Activated naive CD8-positive, alpha-beta T cell treated with anti-CD3 and anti-CD28 coated beads for 36 hours (primary cell): ENCODE results near the gene CACNA1I. TPM values are rescaled to one million over a fixed set of nuclear protein-coding genes. Genes with fewer than 3 reads are reported as not detected.

Experiments
- DNase-seq: peaks from one replicate; pipeline ENCODE4 v3.0.0; 2021
- H3K27ac Mint-ChIP-seq: one replicate; pipeline ENCODE4 v1.8.0; 2022; ENCODE audit warnings: mild to moderate bottlenecking, moderate library complexity, mixed read lengths
- H3K27me3 Mint-ChIP-seq: one replicate; pipeline ENCODE4 v1.8.0; 2022; ENCODE audit warnings: mild to moderate bottlenecking, mixed read lengths
- H3K36me3 Mint-ChIP-seq: one replicate; pipeline ENCODE4 v1.8.0; 2021; ENCODE audit warnings: mild to moderate bottlenecking, mixed read lengths
- H3K4me1 Mint-ChIP-seq: one replicate; pipeline ENCODE4 v1.8.0; 2021; ENCODE audit warnings: mixed read lengths
- H3K4me3 Mint-ChIP-seq: one replicate; pipeline ENCODE4 v1.8.0; 2022; ENCODE audit warnings: mild to moderate bottlenecking, moderate library complexity, mixed read lengths
- H3K9me3 Mint-ChIP-seq: one replicate; pipeline ENCODE4 v1.8.0; 2022; ENCODE audit warnings: mixed read lengths
- total RNA-seq, 2 experiments: library from RNA; stranded (reverse); gene quantifications; one replicate each; pipeline ENCODE4 v1.2.3, GENCODE V29; 2021

CACNA1I gene
- total RNA-seq, 2 experiments from 2014 or later: 0.26 to 0.27 TPM

DNA sequence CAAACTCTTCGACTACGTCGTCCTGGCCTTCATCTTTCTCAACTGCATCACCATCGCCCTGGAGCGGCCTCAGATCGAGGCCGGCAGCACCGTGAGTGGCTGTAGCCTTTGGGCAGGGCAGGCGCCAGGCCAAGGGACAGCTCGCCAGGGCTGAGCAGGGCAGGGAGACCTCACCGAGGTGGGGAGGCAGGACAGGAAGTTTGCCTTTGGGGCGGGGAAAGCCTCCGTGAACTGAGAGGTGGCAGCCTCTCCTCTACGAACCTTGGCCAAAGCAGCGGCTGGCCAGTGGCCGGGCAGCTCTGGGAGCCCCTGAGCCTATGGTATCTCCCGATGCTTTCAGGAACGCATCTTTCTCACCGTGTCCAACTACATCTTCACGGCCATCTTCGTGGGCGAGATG, 93.2 kb downstream of the CACNA1I start:
- H3K4me1 Mint-ChIP-seq: peaks cover 8% of the 10 kb centered on the region
- no peaks in the 10 kb centered on the region for H3K36me3 Mint-ChIP-seq

DNA sequence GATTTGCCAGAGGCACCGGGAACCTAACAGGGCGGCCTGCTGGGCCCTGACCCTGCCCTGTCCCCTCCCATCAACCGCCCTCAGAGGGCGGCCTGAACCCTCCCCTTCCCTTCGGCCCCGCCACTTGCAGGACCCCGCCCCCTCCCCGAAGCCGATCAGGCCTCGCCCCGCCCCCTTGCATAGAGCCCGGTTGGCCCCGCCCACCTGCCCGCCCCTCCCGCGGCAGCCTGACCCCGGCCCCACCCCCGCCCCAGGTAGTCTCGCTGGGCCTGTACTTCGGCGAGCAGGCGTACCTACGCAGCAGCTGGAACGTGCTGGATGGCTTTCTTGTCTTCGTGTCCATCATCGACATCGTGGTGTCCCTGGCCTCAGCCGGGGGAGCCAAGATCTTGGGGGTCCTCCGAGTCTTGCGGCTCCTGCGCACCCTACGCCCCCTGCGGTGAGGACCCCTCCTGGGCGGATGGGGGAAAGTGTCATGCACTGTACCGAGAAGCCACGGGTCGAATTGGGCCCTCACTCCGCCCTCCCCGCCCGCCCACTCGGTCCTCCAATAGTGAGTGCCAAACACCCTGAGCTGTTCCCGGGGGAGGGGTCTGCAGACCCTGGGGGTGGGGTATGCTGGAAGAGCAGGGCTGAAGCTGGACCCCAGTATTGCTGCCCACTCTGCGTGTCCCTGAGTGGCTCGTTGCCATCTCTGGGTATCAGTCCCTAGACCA, 94.1 kb downstream of the CACNA1I start:
- Mint-ChIP-seq H3K27ac (no peak overlapping the region), H3K4me1 (peaks cover 4% of the 10 kb centered on the region), H3K36me3 (peaks cover 1% of the 10 kb centered on the region), H3K4me3 (no peak overlapping the region), H3K9me3 (no peaks in the 10 kb centered on the region), H3K27me3 (peaks cover 14% of the 10 kb centered on the region)
- DNase-seq: peak; percentile 27

More for the DNA sequence above, 93.2 kb downstream of the CACNA1I start:
- no peak for DNase-seq
- H3K4me3 Mint-ChIP-seq: no peak overlapping the region
- no peak overlapping the region for H3K27ac Mint-ChIP-seq
- no peaks in the 10 kb centered on the region for H3K9me3 Mint-ChIP-seq
- peaks cover 14% of the 10 kb centered on the region for H3K27me3 Mint-ChIP-seq

DNA sequence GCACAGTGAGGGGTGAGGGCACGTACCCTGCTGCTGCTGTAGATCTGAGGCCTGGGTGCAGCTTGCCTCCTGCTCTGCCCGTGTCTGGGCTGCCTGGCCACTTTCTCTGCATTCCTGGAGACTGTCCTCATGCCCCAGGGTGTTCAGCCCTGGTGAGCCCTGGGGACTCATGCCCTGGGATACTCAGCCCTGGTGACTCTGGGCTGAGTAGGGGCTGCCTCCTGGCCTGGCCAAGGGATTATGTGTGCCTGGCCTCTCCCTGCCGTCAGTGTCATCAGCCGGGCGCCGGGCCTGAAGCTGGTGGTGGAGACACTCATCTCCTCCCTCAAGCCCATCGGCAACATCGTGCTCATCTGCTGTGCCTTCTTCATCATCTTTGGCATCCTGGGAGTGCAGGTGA, 94.7 kb downstream of the CACNA1I start:
- Mint-ChIP-seq H3K9me3 (no peaks in the 10 kb centered on the region), H3K36me3 (peaks cover 1% of the 10 kb centered on the region), H3K4me3 (no peak overlapping the region), H3K27ac (no peak overlapping the region), H3K4me1 (peaks cover 4% of the 10 kb centered on the region), H3K27me3 (peaks cover 14% of the 10 kb centered on the region)
- DNase-seq: no peak

GRCh38 chr22:39665661-39666431, 95.3 kb downstream of the CACNA1I start:
- DNase-seq: no peak
- Mint-ChIP-seq H3K36me3 (peaks cover 1% of the 10 kb centered on the region), H3K27me3 (peaks cover 14% of the 10 kb centered on the region), H3K9me3 (no peaks in the 10 kb centered on the region), H3K27ac (no peak overlapping the region), H3K4me3 (no peak overlapping the region), H3K4me1 (peaks cover 4% of the 10 kb centered on the region)

DNA sequence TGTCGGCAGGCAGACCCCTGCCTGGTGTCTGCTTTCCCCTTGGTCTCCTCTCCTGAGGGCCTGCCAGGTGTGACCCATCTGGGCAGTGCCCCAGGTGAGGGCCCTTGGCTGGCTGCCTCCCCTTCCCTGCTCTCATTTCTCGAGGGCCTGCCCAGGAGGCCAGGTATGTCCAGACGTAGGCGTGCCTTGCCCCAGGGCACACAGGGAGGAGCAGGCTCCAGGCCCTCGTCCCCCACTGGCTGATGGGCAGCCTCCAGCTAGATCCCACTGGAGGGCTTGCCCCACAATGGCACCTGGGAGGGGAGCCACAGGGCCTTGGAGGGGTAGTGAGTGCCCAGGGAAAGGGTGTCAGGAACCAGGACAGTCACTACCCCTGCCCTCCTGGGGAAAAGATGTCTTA, 95.9 kb downstream of the CACNA1I start:
- no peak overlapping the region for H3K27ac Mint-ChIP-seq
- peaks cover 4% of the 10 kb centered on the region for H3K9me3 Mint-ChIP-seq
- no peak for DNase-seq
- H3K4me3 Mint-ChIP-seq: no peak overlapping the region
- H3K27me3 Mint-ChIP-seq: peaks cover 8% of the 10 kb centered on the region
- H3K4me1 Mint-ChIP-seq: peaks cover 4% of the 10 kb centered on the region
- peaks cover 5% of the 10 kb centered on the region for H3K36me3 Mint-ChIP-seq

GRCh38 chr22:39666926-39667325, 96.4 kb downstream of the CACNA1I start:
- no peak for DNase-seq
- no peak overlapping the region for H3K4me3 Mint-ChIP-seq
- no peak overlapping the region for H3K27ac Mint-ChIP-seq
- H3K36me3 Mint-ChIP-seq: peaks cover 10% of the 10 kb centered on the region
- H3K27me3 Mint-ChIP-seq: peaks cover 8% of the 10 kb centered on the region
- peaks cover 4% of the 10 kb centered on the region for H3K4me1 Mint-ChIP-seq
- peaks cover 7% of the 10 kb centered on the region for H3K9me3 Mint-ChIP-seq

- Mint-ChIP-seq H3K36me3 (peaks cover 24% of the 10 kb centered on the region), H3K4me1 (no peaks in the 10 kb centered on the region), H3K27me3 (no peaks in the 10 kb centered on the region), H3K9me3 (peaks cover 9% of the 10 kb centered on the region), H3K4me3 (no peak overlapping the region), H3K27ac (no peak overlapping the region)
- no peak for DNase-seq
Observed at GRCh38 chr22:39669432-39669831, 98.9 kb downstream of the CACNA1I start.

DNA sequence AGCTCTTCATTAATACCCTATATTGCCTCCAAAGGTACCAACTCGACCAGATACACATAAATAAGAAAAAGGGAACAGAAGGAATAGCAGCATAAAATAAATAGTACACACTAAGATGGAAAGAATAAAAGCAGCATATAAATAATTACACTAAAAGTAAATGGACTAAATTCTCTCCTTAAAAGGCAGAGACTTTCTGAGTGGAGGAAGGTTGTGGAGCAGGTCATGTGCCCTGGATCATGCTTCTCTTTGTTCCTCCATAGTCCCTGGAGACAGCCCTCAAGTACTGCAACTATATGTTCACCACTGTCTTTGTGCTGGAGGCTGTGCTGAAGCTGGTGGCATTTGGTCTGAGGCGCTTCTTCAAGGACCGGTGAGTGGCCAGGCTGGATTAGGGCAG, 101.4 kb downstream of the CACNA1I start:
- no peak overlapping the region for H3K27ac Mint-ChIP-seq
- H3K4me1 Mint-ChIP-seq: no peaks in the 10 kb centered on the region
- DNase-seq: no peak
- no peak overlapping the region for H3K4me3 Mint-ChIP-seq
- no peaks in the 10 kb centered on the region for H3K27me3 Mint-ChIP-seq
- H3K36me3 Mint-ChIP-seq: peaks cover 24% of the 10 kb centered on the region
- peaks cover 9% of the 10 kb centered on the region for H3K9me3 Mint-ChIP-seq

DNA sequence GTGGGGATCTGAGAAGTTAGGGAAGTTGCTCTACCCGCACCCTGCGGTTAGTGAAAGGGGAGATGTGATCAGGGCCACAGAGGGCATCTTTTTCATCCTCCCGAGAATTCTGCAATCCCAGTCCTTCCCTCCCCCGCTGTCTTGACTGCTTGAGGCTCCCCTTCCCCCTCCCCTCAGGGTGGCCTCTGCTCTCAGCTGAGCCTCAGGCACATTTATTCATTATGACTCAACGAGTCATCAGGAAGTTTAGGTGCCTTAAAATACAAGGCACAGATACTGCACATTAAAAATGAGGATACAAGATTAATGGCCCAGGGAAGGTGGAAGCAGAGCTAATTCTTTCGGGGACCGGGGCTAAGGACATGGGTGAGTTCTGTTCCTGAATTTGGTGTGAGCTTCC, 104.0 kb downstream of the CACNA1I start:
- Mint-ChIP-seq H3K9me3 (peaks cover 9% of the 10 kb centered on the region), H3K27me3 (no peaks in the 10 kb centered on the region)

GRCh38 chr22:39675947-39676346, 105.4 kb downstream of the CACNA1I start:
- no peaks in the 10 kb centered on the region for H3K27me3 Mint-ChIP-seq
- no peak overlapping the region for H3K27ac Mint-ChIP-seq
- peaks cover 9% of the 10 kb centered on the region for H3K9me3 Mint-ChIP-seq
- H3K4me1 Mint-ChIP-seq: no peaks in the 10 kb centered on the region
- no peak overlapping the region for H3K4me3 Mint-ChIP-seq
- peaks cover 23% of the 10 kb centered on the region for H3K36me3 Mint-ChIP-seq
- DNase-seq: no peak

More for the DNA sequence above, 104.0 kb downstream of the CACNA1I start:
- no peaks in the 10 kb centered on the region for H3K4me1 Mint-ChIP-seq
- peaks cover 23% of the 10 kb centered on the region for H3K36me3 Mint-ChIP-seq
- H3K4me3 Mint-ChIP-seq: no peak overlapping the region
- no peak for DNase-seq
- no peak overlapping the region for H3K27ac Mint-ChIP-seq

DNA sequence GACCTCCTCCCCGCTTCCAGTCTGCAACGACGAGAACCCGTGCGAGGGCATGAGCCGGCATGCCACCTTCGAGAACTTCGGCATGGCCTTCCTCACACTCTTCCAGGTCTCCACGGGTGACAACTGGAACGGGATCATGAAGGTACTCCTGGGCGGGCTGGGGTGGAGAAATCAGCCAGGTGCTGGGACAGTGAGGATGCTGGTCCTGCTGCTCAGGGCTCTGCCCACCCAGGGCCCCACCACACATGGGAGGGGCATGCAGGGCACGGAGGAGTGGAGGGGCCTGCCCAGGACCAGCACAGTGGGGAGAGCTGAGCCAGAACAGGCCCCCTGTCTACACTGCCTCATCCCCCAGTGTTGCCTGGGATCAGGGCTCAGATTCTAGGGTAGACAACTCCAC, 107.4 kb downstream of the CACNA1I start:
- Mint-ChIP-seq H3K27me3 (no peaks in the 10 kb centered on the region), H3K36me3 (peaks cover 6% of the 10 kb centered on the region), H3K4me3 (no peak overlapping the region), H3K9me3 (no peaks in the 10 kb centered on the region), H3K27ac (no peak overlapping the region), H3K4me1 (no peaks in the 10 kb centered on the region)
- DNase-seq: no peak

- Mint-ChIP-seq H3K27ac (no peak overlapping the region), H3K36me3 (no peaks in the 10 kb centered on the region), H3K4me3 (no peak overlapping the region), H3K9me3 (no peaks in the 10 kb centered on the region), H3K27me3 (peaks cover 1% of the 10 kb centered on the region), H3K4me1 (no peaks in the 10 kb centered on the region)
- DNase-seq: no peak
Observed at GRCh38 chr22:39678862-39679490, 108.4 kb downstream of the CACNA1I start.

DNA sequence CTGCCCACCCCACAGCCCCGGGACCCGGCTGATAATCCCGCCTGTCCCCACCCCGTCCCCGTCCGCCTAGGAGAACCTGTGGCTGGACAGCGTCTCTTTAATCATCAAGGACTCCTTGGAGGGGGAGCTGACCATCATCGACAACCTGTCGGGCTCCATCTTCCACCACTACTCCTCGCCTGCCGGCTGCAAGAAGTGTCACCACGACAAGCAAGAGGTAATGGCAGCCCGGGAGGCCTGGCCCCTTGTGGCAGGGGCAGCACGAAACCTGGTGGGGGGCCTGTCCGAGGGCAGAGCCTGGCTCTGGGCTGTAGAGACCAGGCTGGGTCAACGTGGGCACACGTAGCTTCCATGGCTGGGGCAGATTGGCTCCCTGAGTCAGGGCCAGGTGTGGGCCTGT, 109.1 kb downstream of the CACNA1I start:
- no peak overlapping the region for H3K27ac Mint-ChIP-seq
- peaks cover 8% of the 10 kb centered on the region for H3K27me3 Mint-ChIP-seq
- H3K4me1 Mint-ChIP-seq: no peaks in the 10 kb centered on the region
- DNase-seq: no peak
- no peaks in the 10 kb centered on the region for H3K9me3 Mint-ChIP-seq
- H3K36me3 Mint-ChIP-seq: no peaks in the 10 kb centered on the region
- no peak overlapping the region for H3K4me3 Mint-ChIP-seq

GRCh38 chr22:39680486-39680885, 109.9 kb downstream of the CACNA1I start:
- H3K27me3 Mint-ChIP-seq: peaks cover 13% of the 10 kb centered on the region
- H3K4me3 Mint-ChIP-seq: no peak overlapping the region
- H3K4me1 Mint-ChIP-seq: peaks cover 2% of the 10 kb centered on the region
- H3K27ac Mint-ChIP-seq: no peak overlapping the region
- no peaks in the 10 kb centered on the region for H3K36me3 Mint-ChIP-seq
- no peak for DNase-seq
- no peaks in the 10 kb centered on the region for H3K9me3 Mint-ChIP-seq

DNA sequence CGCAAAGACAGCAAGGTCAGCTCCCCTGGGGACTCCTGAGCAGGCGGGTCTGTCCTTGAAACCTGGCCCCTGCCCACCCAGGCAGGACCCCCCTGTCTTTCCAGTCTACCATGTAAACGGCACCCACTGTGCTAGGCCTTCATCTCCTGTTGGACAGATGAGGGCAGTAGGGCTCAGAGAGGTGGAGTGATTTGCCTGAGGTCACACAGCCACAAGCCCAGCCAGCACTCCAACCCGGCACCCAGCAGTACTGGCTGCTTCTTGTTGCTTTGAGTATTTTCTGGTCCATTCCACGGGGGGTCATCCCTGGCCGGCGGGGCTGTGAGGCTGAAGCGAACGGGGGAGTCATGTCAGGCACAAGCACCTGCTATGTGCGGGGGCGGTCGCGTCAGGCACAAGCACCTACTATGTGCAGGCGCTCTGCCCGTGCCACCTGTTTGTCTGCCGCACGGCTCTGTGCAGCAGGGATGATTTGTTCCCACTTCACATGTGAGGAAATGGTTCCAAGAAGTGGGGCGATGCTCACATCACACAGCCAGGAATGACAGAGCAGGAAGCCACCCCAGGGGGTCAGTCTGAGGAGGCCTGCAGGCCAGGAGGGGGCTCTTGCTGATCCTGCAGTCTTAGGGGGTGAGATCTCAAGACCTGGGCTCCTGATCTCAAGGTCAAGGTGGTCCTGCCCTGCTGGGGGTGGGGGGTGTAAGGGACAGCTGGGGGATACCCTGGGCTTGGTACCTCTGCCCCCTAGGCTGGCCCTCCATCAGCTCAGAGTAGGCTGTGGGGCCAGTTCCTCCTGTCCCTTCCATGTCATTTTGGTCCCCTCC, 110.7 kb downstream of the CACNA1I start:
- H3K27ac Mint-ChIP-seq: no peak overlapping the region
- H3K4me1 Mint-ChIP-seq: peaks cover 2% of the 10 kb centered on the region
- H3K27me3 Mint-ChIP-seq: peaks cover 14% of the 10 kb centered on the region
- no peaks in the 10 kb centered on the region for H3K36me3 Mint-ChIP-seq
- DNase-seq: no peak
- H3K9me3 Mint-ChIP-seq: no peaks in the 10 kb centered on the region
- H3K4me3 Mint-ChIP-seq: no peak overlapping the region
